GM23338 (cell line): Measurements from ENCODE around the gene WFDC13.

Experiments
- CREB1 ChIP-seq: fragments of 250-450 bp; sonication (Bioruptor Pico); IDR thresholded peaks from 2 replicates; pipeline ENCODE4 v1.5.0; 2020; ENCODE audit warnings: low read depth, mild to moderate bottlenecking, moderate library complexity
- EZH2 ChIP-seq: fragments of 200-600 bp; sonication (generic); IDR thresholded peaks from one replicate; pipeline ENCODE4 v1.8.0; 2017; ENCODE audit warnings: antibody characterized with exemption, mild to moderate bottlenecking, low read depth; ENCODE audit not compliant: unreplicated experiment
- EZH2phosphoT487 ChIP-seq: fragments of 200-600 bp; sonication (generic); IDR thresholded peaks from one replicate; pipeline ENCODE4 v1.8.1; 2018; ENCODE audit warnings: antibody characterized with exemption; ENCODE audit not compliant: unreplicated experiment
- JUNB ChIP-seq: IDR thresholded peaks from one replicate; pipeline ENCODE4 v1.6.1; 2016; ENCODE audit warnings: antibody characterized with exemption; ENCODE audit not compliant: unreplicated experiment
- NANOG ChIP-seq: IDR thresholded peaks from 2 replicates; pipeline ENCODE4 v1.6.1; 2016; ENCODE audit warnings: antibody characterized with exemption, borderline replicate concordance
- POLR2AphosphoS5 ChIP-seq: IDR thresholded peaks from 2 replicates; pipeline ENCODE4 v1.6.1; 2016; ENCODE audit warnings: antibody characterized with exemption, low read depth
- STAT1 ChIP-seq: IDR thresholded peaks from one replicate; pipeline ENCODE4 v1.6.1; 2016; ENCODE audit warnings: antibody characterized with exemption; ENCODE audit not compliant: unreplicated experiment
- TF ChIP-seq, protein P1 (sequence below), 2 experiments: fragments of 200-600 bp in 1 of 2; sonication (generic) in 1 of 2; conservative IDR thresholded peaks; 2 replicates each; pipeline versions ENCODE4 v1.5.1 to v1.6.1; 2016 to 2017; ENCODE audit warnings: antibody characterized with exemption in 2 of 2, low read depth in 2 of 2, mild to moderate bottlenecking in 2 of 2, moderate library complexity in 1 of 2
- TF ChIP-seq, protein P2 (sequence below): IDR thresholded peaks from one replicate; pipeline ENCODE4 v1.6.1; 2018; ENCODE audit warnings: antibody characterized with exemption; ENCODE audit not compliant: unreplicated experiment
- TF ChIP-seq, protein P3 (sequence below): fragments of 250-450 bp; sonication (Bioruptor Pico); IDR thresholded peaks from 2 replicates; pipeline ENCODE4 v1.5.0; 2020; ENCODE audit warnings: mild to moderate bottlenecking, moderate library complexity

DNA sequence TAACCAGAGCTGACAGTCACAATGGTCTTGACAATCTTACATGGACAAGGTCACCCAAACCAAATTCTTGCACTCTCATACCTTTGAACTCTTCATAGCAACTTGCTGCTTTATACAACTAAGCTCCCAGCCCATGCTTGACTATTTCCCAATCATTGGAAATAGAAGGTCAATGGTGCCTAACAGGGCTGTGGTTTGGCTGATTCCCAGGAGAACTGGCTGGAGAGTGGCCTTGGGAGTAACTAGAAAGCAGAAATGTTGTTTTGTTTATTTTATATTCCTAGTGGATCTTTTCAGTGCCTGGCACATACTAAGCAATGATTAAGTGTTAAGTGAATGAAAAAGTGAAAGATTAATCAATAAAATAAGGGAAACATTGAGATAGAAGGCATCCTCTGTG is 23.3 kb downstream of the WFDC13 start:
- TF ChIP-seq, protein P1, sequence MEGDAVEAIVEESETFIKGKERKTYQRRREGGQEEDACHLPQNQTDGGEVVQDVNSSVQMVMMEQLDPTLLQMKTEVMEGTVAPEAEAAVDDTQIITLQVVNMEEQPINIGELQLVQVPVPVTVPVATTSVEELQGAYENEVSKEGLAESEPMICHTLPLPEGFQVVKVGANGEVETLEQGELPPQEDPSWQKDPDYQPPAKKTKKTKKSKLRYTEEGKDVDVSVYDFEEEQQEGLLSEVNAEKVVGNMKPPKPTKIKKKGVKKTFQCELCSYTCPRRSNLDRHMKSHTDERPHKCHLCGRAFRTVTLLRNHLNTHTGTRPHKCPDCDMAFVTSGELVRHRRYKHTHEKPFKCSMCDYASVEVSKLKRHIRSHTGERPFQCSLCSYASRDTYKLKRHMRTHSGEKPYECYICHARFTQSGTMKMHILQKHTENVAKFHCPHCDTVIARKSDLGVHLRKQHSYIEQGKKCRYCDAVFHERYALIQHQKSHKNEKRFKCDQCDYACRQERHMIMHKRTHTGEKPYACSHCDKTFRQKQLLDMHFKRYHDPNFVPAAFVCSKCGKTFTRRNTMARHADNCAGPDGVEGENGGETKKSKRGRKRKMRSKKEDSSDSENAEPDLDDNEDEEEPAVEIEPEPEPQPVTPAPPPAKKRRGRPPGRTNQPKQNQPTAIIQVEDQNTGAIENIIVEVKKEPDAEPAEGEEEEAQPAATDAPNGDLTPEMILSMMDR (conservative IDR thresholded peaks at IDR 0.05; ENCODE audit: low read depth in 2 of 2): no peak
- no peak for TF ChIP-seq EZH2phosphoT487
- no peak for TF ChIP-seq POLR2AphosphoS5
- no peak for TF ChIP-seq EZH2
- no peak for TF ChIP-seq STAT1
- TF ChIP-seq, protein P2, sequence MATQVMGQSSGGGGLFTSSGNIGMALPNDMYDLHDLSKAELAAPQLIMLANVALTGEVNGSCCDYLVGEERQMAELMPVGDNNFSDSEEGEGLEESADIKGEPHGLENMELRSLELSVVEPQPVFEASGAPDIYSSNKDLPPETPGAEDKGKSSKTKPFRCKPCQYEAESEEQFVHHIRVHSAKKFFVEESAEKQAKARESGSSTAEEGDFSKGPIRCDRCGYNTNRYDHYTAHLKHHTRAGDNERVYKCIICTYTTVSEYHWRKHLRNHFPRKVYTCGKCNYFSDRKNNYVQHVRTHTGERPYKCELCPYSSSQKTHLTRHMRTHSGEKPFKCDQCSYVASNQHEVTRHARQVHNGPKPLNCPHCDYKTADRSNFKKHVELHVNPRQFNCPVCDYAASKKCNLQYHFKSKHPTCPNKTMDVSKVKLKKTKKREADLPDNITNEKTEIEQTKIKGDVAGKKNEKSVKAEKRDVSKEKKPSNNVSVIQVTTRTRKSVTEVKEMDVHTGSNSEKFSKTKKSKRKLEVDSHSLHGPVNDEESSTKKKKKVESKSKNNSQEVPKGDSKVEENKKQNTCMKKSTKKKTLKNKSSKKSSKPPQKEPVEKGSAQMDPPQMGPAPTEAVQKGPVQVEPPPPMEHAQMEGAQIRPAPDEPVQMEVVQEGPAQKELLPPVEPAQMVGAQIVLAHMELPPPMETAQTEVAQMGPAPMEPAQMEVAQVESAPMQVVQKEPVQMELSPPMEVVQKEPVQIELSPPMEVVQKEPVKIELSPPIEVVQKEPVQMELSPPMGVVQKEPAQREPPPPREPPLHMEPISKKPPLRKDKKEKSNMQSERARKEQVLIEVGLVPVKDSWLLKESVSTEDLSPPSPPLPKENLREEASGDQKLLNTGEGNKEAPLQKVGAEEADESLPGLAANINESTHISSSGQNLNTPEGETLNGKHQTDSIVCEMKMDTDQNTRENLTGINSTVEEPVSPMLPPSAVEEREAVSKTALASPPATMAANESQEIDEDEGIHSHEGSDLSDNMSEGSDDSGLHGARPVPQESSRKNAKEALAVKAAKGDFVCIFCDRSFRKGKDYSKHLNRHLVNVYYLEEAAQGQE: no peak
- no peak for TF ChIP-seq CREB1 (CRISPR knock-in tag)
- no peak for TF ChIP-seq JUNB
- TF ChIP-seq NANOG: no peak
- TF ChIP-seq, protein P3, sequence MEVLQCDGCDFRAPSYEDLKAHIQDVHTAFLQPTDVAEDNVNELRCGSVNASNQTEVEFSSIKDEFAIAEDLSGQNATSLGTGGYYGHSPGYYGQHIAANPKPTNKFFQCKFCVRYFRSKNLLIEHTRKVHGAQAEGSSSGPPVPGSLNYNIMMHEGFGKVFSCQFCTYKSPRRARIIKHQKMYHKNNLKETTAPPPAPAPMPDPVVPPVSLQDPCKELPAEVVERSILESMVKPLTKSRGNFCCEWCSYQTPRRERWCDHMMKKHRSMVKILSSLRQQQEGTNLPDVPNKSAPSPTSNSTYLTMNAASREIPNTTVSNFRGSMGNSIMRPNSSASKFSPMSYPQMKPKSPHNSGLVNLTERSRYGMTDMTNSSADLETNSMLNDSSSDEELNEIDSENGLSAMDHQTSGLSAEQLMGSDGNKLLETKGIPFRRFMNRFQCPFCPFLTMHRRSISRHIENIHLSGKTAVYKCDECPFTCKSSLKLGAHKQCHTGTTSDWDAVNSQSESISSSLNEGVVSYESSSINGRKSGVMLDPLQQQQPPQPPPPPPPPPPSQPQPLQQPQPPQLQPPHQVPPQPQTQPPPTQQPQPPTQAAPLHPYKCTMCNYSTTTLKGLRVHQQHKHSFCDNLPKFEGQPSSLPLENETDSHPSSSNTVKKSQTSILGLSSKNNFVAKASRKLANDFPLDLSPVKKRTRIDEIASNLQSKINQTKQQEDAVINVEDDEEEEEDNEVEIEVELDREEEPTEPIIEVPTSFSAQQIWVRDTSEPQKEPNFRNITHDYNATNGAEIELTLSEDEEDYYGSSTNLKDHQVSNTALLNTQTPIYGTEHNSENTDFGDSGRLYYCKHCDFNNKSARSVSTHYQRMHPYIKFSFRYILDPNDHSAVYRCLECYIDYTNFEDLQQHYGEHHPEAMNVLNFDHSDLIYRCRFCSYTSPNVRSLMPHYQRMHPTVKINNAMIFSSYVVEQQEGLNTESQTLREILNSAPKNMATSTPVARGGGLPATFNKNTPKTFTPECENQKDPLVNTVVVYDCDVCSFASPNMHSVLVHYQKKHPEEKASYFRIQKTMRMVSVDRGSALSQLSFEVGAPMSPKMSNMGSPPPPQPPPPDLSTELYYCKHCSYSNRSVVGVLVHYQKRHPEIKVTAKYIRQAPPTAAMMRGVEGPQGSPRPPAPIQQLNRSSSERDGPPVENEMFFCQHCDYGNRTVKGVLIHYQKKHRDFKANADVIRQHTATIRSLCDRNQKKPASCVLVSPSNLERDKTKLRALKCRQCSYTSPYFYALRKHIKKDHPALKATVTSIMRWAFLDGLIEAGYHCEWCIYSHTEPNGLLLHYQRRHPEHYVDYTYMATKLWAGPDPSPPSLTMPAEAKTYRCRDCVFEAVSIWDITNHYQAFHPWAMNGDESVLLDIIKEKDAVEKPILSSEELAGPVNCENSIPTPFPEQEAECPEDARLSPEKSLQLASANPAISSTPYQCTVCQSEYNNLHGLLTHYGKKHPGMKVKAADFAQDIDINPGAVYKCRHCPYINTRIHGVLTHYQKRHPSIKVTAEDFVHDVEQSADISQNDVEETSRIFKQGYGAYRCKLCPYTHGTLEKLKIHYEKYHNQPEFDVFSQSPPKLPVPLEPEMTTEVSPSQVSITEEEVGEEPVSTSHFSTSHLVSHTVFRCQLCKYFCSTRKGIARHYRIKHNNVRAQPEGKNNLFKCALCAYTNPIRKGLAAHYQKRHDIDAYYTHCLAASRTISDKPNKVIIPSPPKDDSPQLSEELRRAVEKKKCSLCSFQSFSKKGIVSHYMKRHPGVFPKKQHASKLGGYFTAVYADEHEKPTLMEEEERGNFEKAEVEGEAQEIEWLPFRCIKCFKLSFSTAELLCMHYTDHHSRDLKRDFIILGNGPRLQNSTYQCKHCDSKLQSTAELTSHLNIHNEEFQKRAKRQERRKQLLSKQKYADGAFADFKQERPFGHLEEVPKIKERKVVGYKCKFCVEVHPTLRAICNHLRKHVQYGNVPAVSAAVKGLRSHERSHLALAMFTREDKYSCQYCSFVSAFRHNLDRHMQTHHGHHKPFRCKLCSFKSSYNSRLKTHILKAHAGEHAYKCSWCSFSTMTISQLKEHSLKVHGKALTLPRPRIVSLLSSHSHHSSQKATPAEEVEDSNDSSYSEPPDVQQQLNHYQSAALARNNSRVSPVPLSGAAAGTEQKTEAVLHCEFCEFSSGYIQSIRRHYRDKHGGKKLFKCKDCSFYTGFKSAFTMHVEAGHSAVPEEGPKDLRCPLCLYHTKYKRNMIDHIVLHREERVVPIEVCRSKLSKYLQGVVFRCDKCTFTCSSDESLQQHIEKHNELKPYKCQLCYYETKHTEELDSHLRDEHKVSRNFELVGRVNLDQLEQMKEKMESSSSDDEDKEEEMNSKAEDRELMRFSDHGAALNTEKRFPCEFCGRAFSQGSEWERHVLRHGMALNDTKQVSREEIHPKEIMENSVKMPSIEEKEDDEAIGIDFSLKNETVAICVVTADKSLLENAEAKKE (CRISPR knock-in tag): no peak
